ENCODE data around the gene PLEKHG4.

The PLEKHG4 gene

DNA sequence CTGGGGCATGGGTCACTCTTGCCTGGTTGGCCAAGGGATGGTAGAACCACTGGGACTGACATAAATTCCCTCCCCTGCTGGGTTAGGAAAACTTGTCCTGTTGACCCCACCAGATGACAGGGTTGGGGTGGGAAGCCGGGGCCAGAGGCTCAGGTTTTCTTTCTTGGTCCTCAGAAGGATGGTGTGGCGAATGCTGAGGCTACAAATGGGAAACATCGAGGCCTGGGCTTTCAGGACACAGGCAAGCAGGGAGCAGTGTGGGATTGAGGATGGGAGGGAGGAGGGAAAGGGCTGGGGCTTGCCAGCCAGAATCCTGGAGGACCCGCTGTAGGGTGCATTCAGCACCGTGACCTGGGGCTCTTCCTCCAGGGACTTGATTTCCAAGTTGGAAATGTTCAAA, 14.5 kb upstream of the PLEKHG4 start:
- no peak for DNase-seq (ENCODE audit: low read depth)

DNA sequence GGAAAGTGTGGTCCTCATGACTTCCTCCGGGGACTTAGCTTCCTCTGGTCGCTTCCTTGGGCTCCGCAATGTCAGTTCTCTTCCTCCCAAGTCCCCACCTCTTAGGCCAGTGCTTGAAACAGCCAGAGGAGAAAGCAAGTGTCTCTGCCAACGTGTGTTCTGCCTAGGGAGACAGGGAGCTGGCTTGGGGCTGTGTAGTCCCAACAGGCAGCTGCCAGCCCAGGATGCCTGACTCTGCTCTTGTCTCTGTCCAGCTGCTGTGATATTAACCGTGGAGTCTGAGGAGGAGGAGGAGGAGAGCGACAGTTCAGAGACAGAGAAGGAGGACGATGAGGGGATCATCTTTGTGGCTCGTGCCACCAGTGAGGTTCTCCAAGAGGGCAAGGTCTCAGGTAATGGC, 13.5 kb upstream of the PLEKHG4 start:
- no peak for DNase-seq (ENCODE audit: low read depth)

DNA sequence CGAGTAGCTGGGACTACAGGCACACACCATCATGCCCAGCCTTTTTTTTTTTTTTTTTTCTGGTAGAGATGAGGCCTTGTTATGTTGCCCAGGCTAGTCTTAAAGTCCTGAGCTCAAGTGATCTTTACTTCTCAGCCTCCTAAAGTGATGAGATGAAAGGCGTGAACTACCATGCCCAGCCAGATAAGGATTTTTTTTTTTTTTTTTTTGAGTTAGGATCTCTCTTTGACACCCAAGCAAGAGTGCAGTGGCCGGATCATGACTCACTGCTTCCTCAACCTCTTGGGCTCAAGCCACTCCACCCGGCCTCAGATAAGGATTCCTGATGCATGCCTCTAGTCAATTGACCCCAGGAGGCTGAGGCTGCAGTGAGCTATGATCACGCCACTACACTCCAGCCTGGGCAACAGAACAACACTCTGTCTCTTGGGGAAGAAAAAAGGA, 11.2 kb upstream of the PLEKHG4 start:
- DNase-seq (ENCODE audit: low read depth) = peak; percentile 96

DNA sequence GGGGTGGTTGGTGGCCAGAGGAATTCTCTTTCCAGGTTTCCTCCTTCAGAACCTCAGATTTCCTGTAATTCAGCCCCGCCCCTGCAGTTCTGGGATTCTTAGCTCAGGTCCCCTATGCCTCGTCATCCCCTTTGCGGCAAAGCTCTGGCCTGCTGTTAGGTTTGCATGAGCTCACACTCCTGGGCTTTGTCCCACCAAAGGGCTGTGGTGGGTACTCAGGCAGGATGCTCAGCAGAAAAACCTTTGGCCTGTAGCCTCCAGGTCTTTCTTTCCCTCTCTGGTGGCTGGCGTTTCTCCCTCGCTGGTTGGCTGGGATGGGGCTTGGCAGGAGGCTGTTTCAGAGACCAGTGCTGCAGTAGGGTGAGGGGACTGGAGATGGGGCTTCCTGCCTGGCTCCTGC, 9.6 kb upstream of the PLEKHG4 start:
- DNase-seq (ENCODE audit: low read depth) = peak; percentile 57

DNA sequence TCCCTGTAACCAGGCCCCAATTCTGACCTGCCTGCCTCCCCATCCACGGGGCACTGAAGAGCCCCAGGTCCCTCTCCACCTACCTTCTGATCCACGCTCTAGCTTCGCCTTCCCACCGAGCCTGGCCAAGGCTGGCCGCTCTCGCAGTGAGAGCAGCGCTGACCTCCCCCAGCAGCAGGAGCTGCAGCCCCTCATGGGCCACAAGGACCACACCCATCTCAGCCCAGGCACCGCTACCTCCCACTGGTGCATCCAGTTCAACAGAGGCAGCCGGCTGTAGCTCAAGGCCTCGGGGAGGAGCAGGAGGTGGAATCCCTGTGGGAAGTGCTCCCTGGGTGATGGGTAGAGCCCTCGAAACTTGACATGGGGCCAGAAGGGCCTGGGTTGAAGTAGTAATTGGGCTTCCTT, 8.4 kb upstream of the PLEKHG4 start:
- DNase-seq (ENCODE audit: low read depth) = no peak

DNA sequence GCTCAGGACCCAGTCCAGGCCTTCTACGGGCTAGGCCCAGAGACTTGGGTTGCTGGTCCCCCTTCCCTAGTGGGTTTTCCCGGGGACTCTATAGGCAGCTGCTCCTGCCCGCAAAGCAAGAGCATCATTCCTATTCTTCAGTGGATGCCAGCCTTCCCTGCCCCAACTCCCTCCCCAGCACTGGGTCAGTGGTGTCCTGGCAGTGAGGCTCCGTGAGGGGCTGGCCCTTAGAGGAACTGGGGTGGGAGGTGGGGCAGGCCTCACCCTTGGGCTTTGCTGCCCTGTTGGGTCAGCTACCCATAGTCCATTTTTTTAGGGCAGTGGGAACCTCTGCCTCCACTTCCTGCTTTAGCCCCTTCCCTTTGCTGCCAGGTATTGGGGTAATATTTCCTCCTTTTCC, 7.9 kb upstream of the PLEKHG4 start:
- DNase-seq (ENCODE audit: low read depth) = no peak

DNA sequence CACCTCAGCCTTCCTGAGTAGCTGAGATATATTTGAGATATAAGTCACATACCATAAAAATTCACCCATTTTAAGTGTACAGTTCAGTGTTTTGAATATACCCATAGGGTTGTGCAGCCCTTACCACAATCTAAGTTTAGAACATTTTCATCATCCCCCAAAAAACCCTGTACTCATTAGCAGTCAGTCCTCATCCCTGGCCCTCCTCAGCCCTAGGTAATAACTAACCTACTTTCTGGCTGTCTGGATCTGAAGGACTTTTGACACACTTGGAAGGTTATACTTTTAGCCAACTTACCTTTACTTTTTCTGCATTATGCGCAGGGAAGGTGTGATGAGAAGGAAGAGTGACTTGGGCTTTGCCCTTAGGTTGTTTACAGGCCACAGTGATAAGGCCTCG, 4.0 kb upstream of the PLEKHG4 start:
- no peak for DNase-seq (ENCODE audit: low read depth)

DNA sequence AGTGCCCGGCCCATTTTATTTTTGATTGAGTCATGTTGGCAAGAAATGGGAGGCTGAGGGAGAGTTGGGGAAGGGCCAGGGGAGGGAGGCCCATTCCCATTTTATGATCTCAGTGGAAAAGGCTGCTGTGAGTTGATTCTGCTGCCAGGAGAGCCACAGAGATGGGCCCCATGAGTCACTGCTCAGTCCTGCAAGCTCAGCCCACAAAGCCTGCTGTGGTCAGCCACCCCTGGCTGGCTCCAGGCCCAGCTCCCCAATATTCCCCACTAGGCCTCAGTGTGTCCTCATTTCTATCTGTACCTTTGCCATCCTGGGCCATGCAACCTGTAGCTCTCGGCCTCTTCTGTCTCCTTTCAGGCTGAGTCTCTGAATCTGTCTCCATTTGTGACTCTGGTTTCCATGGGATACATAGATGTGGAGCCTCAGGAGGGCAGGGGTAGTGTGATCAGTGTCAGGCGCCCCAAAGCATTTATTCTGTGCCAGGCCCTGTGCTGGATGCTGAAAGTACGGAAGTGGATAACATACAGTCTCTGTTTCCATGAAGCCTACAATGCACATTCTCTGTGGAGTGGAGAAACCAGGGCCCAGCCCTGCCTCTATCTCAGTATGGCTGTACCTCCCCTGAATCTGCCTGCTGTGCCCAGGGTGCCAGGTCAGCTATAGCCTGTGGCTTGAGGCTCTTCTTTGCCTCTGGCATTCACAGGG, 1.9 kb upstream of the PLEKHG4 start:
- peak; percentile 99 for DNase-seq (ENCODE audit: low read depth)

DNA sequence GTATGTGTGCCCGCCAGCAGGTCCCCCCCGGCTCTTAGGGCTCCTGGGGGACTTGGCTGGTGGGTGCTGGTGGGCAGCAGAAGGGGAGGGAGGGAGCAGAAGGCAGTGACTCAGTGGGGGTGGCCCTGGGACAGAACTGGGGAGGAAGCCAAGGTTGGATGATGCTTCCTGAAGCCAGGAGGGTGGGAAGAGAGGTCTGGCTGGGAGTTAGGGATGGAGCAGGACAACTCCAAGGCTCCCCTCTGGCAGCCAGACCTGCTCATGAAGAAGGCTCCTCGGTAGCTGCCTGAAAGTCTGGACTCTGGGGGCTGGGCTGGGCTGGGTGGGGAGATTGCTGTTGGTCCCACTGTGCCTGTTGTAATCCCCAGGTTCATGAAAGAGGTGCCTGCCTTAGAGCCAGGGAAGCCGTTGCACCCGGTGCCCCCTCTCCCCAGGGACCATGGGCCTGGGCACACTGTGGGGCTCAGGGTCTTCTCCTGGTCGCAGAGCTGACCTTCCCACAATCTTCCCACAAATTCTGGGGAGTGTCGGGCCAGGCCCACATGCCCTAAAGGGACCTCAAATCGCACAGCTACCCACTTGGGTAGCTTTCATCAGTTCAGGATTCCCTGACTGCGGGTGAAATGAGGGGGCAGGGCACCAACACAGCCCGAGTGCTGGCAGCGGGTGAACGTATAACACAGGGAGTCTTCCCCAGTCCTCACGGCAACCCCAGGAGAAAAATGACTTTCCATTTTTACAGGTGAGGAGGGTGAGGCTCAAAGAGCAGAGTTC, 1.1 kb upstream of the PLEKHG4 start:
- peak; percentile 93 for DNase-seq (ENCODE audit: low read depth)

DNA sequence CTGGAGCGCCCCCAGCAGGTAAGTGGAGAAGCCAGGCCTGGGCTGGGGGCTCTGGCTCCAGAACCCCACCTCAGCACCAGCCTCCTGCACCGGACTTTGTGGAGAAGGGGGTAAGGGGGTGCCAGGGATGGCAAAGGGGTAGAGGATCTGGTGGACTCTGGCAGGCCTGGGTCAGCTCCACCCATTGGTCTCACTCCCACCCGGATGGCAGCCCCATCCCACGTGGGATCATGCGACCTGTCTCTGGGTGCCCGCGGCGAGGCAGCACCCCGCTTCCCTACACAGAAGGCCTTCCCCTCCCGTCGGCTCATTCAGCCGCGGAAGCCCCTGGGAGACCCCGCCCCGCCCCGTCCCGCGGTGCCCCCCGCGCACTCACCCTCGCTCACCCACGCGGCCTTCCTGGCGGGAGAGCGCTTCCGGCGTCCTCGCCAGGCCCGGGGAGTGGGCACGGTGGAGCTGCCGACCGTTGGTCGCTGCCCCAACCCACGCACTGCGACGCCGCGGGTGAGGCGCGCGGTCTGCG, 498 bp upstream of the PLEKHG4 start:
- no peak for DNase-seq (ENCODE audit: low read depth)

DNA sequence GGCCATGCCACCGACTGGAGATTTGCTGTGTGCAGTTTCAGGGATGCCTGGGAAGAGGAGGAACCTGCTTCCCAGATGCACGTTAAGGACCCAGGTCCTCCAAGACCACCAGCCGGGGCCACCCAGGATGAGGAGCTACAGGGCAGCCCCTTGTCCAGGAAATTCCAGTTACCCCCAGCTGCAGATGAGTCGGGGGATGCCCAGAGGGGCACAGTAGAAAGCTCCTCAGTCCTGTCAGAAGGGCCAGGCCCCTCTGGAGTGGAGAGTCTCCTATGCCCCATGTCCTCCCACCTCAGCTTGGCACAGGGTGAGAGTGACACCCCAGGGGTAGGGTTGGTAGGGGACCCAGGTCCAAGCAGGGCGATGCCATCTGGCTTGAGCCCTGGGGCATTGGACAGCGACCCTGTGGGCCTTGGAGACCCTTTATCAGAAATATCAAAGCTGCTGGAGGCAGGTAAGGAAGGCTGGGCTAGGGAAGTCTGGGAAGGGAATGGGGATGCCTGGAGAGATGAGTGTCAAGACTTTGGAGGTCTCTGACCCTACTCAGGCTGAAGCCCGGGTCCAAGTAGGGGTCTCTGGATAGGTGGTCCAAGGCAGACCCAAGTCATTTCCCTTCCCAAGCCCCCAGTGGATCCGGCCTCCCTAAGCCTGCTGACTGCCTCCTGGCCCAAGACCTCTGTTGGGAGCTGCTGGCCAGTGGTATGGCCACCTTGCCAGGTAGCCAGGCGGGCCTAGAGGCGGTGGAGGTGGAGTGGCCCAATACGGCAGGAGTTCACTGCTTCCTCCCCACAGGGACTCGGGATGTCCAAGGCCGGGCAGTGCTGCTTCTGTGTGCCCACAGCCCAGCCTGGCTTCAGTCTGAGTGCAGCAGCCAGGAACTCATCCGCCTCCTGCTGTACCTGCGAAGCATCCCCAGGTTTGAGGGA, 1.0 kb downstream of the PLEKHG4 start:
- no peak for DNase-seq (ENCODE audit: low read depth)

DNA sequence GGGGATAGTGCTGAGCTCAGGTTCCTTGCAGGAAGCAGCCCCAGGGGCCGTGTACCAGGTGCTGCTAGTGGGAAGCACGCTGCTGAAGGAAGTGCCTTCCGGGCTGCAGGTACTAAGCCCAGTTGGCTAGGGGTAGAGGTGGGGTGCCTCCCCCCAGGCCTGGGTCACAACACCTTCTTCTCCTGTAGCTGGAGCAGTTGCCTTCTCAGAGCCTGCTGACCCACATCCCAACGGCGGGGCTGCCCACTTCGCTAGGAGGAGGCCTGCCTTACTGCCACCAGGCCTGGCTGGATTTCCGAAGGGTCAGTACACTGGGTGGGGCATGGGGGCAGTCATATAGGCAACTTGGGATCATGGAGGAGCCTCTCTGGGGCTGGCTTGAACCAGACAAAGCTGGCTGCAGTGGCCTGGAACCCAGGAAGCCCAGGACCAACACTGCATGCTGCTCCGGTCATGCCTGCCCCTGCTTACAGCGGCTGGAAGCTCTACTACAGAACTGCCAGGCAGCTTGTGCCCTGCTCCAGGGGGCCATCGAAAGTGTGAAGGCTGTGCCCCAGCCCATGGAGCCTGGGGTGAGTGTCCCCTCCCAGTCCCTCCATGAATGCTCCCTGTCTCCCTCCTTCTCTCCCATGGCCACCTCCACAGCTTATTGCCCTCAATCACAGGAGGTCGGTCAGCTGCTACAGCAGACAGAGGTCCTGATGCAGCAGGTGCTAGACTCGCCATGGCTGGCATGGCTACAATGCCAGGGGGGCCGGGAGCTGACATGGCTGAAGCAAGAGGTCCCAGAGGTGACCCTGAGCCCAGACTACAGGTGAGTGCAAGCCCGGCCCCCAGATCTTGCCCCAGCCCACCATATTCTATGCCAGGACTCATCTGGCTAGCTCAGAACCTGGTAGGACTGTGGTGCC, 2.5 kb downstream of the PLEKHG4 start:
- no peak for DNase-seq (ENCODE audit: low read depth)

DNA sequence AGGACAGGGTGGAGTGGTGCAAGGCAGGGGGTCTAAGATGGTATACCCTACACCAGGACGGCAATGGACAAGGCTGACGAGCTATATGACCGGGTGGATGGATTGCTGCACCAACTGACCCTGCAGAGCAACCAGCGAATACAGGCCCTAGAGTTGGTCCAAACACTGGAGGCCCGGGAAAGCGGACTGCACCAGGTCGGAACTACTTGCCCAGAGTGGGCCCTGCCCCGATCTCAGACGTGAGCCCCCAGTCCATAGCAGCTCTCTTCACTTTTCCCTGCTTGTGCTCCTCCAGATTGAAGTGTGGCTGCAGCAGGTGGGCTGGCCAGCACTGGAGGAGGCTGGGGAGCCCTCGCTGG, 3.1 kb downstream of the PLEKHG4 start:
- no peak for DNase-seq (ENCODE audit: low read depth)

DNA sequence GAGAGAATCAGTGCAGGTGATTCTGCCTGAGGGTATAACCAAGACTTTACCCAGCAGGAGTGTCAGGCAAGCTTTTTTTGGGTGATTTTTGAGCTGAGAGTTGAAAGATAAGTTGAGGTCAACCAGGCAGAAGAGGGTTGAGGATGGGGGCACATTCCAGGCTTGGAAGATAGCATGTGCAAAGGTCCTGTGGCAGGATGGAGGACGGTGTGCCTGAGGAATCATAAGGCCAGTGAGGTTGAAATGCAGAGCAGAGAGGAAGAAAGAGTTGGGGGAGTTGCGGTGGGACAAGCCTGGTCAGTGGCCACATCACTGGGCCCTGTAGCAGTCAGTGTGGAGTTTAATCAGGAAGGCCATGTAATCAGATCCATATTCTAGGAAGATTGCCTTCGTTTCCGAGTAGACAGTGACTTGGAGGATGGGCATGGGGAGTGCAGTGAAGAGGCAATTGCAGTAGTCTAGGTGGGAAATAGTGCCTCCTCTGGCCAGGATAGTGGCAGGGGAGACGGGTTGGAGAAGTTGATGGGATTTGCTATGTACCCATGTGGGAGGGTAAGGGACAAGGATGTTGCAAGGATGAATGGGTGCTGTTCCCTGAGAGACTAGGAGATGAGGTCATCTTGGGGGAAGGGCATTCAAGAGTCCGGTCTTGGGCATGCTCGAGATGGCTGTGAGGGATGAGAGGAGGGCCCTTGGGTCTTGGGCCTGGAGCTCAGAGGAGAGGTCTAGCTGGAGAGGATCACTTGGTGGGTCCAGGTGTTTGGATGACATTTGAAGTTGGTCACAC, 3.9 kb downstream of the PLEKHG4 start:
- DNase-seq (ENCODE audit: low read depth) = peak; percentile 59

DNA sequence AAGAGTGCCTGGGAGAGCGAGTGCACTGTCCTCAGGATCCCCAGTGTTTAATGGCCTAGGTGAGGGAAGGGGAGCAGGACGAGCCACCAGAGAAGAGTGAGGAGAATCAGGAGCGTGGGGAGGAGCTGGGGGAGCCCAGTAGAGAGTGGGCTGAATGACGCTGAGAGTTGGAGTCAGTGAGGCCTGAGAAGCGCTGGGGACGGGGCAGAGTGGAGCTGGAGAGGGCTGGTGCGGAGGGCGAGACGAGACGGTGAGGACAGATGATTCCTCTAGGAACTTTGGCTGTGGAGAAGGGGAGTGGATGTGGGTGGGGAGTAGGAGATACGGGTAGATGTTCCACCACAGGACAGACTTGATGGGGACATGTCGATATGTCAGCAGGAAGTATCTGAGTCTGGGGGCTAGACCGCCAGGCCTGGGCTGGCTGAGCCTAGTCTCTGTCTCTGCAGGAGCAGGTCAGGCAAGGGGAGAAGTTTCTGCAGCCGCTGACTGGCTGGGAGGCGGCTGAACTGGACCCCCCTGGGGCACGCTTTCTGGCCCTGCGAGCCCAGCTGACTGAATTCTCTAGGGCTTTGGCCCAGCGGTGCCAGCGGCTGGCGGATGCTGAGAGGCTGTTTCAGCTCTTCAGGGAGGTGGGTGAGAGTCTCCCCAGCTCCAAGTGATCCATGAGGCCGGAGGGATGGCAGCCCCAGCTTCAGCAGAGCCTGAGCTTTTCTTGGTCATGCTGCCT, 4.7 kb downstream of the PLEKHG4 start:
- DNase-seq (ENCODE audit: low read depth) = no peak

DNA sequence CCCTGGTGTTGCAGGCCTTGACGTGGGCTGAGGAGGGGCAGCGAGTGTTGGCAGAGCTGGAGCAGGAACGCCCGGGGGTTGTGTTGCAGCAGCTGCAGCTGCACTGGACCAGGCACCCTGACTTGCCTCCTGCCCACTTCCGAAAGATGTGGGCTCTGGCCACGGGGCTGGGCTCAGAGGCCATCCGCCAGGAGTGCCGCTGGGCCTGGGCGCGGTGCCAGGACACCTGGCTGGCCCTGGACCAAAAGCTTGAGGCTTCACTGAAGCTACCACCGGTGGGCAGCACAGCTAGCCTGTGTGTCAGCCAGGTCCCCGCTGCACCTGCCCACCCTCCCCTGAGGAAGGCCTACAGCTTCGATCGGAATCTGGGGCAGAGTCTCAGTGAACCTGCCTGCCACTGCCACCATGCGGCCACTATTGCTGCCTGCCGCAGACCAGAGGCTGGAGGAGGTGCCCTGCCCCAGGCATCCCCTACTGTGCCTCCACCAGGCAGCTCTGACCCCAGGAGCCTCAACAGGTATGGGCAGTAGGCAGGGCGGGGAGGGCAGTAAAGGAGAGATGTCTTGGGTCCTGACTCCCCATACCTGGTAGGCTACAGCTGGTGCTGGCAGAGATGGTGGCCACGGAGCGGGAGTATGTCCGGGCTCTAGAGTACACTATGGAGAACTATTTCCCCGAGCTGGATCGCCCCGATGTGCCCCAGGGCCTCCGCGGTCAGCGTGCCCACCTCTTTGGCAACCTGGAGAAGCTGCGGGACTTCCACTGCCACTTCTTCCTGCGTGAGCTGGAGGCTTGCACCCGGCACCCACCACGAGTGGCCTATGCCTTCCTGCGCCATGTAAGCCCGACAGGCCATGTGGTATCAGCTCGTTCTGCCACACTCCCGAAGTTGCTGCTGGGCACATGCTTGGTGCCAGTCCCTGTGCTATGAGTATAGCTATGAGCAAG, 5.6 kb downstream of the PLEKHG4 start:
- DNase-seq (ENCODE audit: low read depth) = peak; percentile 44

DNA sequence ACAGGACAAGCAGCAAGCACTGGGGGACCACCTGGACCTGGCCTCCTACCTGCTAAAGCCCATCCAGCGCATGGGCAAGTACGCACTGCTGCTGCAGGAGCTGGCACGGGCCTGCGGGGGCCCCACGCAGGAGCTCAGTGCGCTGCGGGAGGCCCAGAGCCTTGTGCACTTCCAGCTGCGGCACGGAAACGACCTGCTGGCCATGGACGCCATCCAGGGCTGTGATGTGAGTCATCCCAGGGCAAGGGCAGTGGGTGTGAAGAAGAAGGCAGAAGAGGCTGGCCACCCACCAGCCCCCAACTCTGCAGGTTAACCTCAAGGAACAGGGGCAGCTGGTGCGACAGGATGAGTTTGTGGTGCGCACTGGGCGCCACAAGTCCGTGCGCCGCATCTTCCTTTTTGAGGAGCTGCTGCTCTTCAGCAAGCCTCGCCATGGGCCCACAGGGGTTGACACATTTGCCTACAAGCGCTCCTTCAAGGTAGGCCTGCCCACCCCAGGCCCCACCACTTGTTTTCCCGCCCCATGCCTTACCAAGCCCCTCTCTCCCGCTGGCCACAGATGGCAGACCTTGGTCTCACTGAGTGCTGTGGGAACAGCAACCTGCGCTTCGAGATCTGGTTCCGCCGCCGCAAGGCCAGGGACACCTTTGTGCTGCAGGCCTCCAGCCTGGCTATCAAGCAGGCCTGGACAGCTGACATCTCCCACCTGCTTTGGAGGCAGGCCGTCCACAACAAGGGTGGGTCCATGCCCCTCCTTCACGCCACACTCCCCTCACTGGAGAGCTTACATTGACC, 7.3 kb downstream of the PLEKHG4 start:
- peak; percentile 42 for DNase-seq (ENCODE audit: low read depth)

DNA sequence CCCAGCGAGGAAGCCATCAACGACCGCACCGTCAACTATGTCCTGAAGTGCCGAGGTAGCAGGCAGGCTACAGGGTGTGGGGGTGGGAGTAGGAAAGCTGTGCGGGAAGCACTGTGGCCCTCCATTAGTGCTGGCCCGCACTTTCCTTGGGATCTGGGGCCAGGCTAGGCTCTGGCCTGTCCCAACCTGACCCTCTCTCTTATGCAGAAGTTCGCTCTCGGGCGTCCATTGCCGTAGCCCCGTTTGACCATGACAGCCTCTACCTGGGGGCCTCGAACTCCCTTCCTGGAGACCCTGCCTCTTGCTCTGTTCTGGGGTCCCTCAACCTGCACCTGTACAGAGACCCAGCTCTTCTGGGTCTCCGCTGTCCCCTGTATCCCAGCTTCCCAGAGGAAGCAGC, 8.6 kb downstream of the PLEKHG4 start:
- DNase-seq (ENCODE audit: low read depth) = no peak
